ENCODE measurements around the gene RNF138. TPM values are rescaled to one million over a fixed set of nuclear protein-coding genes. Genes with fewer than 3 reads are reported as not detected.
"Not testable (repeated sequence)": the region's sequence is repeated elsewhere in the genome, so short reads cannot be mapped to it uniquely, and the experiment has no call there.

Gene RNF138
- total RNA-seq, 1 donor from 2014 or later: 24.6 TPM

- TF ChIP-seq CTCF (IDR thresholded peaks at IDR 0.05; ENCODE audit: partially characterized antibody, unreplicated experiment): no peak
- no peaks in the 10 kb centered on the region for H3K36me3 Mint-ChIP-seq (ENCODE audit: unreplicated experiment)
- H3K4me3 Mint-ChIP-seq (ENCODE audit: unreplicated experiment): no peak overlapping the region
- DNase-seq: no peak
- H3K27me3 Mint-ChIP-seq (ENCODE audit: unreplicated experiment): no peaks in the 10 kb centered on the region
- H3K27ac Mint-ChIP-seq (ENCODE audit: unreplicated experiment): no peak overlapping the region
- H3K9me3 Mint-ChIP-seq (ENCODE audit: unreplicated experiment): peaks cover 2% of the 10 kb centered on the region
- H3K4me1 Mint-ChIP-seq (ENCODE audit: low read depth, unreplicated experiment): no peaks in the 10 kb centered on the region
Measured at GRCh38 chr18:32160547-32160946, 68.9 kb downstream of the RNF138 start.

GRCh38 chr18:32167980-32168730 lies 76.5 kb downstream of the RNF138 start:
- H3K36me3 Mint-ChIP-seq (ENCODE audit: unreplicated experiment): no peaks in the 10 kb centered on the region
- H3K9me3 Mint-ChIP-seq (ENCODE audit: unreplicated experiment): no peaks in the 10 kb centered on the region
- H3K4me1 Mint-ChIP-seq (ENCODE audit: low read depth, unreplicated experiment): no peaks in the 10 kb centered on the region
- no peak for DNase-seq
- no peaks in the 10 kb centered on the region for H3K27me3 Mint-ChIP-seq (ENCODE audit: unreplicated experiment)
- H3K4me3 Mint-ChIP-seq (ENCODE audit: unreplicated experiment): no peak overlapping the region
- H3K27ac Mint-ChIP-seq (ENCODE audit: unreplicated experiment): no peak overlapping the region
- TF ChIP-seq CTCF (IDR thresholded peaks at IDR 0.05; ENCODE audit: partially characterized antibody, unreplicated experiment): no peak

GRCh38 chr18:32173654-32174053 lies 82.0 kb downstream of the RNF138 start:
- no peak for DNase-seq
- no peak overlapping the region for H3K4me3 Mint-ChIP-seq (ENCODE audit: unreplicated experiment)
- no peaks in the 10 kb centered on the region for H3K9me3 Mint-ChIP-seq (ENCODE audit: unreplicated experiment)
- H3K4me1 Mint-ChIP-seq (ENCODE audit: low read depth, unreplicated experiment): no peaks in the 10 kb centered on the region
- TF ChIP-seq CTCF (IDR thresholded peaks at IDR 0.05; ENCODE audit: partially characterized antibody, unreplicated experiment): no peak
- no peak overlapping the region for H3K27ac Mint-ChIP-seq (ENCODE audit: unreplicated experiment)
- H3K36me3 Mint-ChIP-seq (ENCODE audit: unreplicated experiment): no peaks in the 10 kb centered on the region
- no peaks in the 10 kb centered on the region for H3K27me3 Mint-ChIP-seq (ENCODE audit: unreplicated experiment)

GRCh38 chr18:32174719-32175118 lies 83.0 kb downstream of the RNF138 start:
- no peak for TF ChIP-seq CTCF (IDR thresholded peaks at IDR 0.05; ENCODE audit: partially characterized antibody, unreplicated experiment)
- no peak for DNase-seq
- no peak overlapping the region for H3K4me3 Mint-ChIP-seq (ENCODE audit: unreplicated experiment)
- H3K36me3 Mint-ChIP-seq (ENCODE audit: unreplicated experiment): no peaks in the 10 kb centered on the region
- H3K4me1 Mint-ChIP-seq (ENCODE audit: low read depth, unreplicated experiment): no peaks in the 10 kb centered on the region
- H3K9me3 Mint-ChIP-seq (ENCODE audit: unreplicated experiment): no peaks in the 10 kb centered on the region
- no peaks in the 10 kb centered on the region for H3K27me3 Mint-ChIP-seq (ENCODE audit: unreplicated experiment)
- no peak overlapping the region for H3K27ac Mint-ChIP-seq (ENCODE audit: unreplicated experiment)

- Mint-ChIP-seq H3K36me3 (ENCODE audit: unreplicated experiment) (no peaks in the 10 kb centered on the region), H3K27ac (ENCODE audit: unreplicated experiment) (no peak overlapping the region), H3K27me3 (ENCODE audit: unreplicated experiment) (no peaks in the 10 kb centered on the region), H3K4me3 (ENCODE audit: unreplicated experiment) (no peak overlapping the region), H3K4me1 (ENCODE audit: low read depth, unreplicated experiment) (no peaks in the 10 kb centered on the region), H3K9me3 (ENCODE audit: unreplicated experiment) (no peaks in the 10 kb centered on the region)
- TF ChIP-seq CTCF (IDR thresholded peaks at IDR 0.05; ENCODE audit: partially characterized antibody, unreplicated experiment): no peak
- no peak for DNase-seq
Measured at GRCh38 chr18:32175265-32175664, 83.6 kb downstream of the RNF138 start.

GRCh38 chr18:32176745-32177144 lies 85.1 kb downstream of the RNF138 start:
- not testable (repeated sequence) for H3K9me3 Mint-ChIP-seq (ENCODE audit: unreplicated experiment); DNase-seq; H3K4me1 Mint-ChIP-seq (ENCODE audit: low read depth, unreplicated experiment); H3K27me3 Mint-ChIP-seq (ENCODE audit: unreplicated experiment); H3K36me3 Mint-ChIP-seq (ENCODE audit: unreplicated experiment); H3K27ac Mint-ChIP-seq (ENCODE audit: unreplicated experiment); H3K4me3 Mint-ChIP-seq (ENCODE audit: unreplicated experiment)

Data from glutamatergic neuron (in vitro differentiated cells).